Left lobe of liver (tissue), 2 donors: ENCODE data around the gene EXOC6. TPM values are rescaled to one million over a fixed set of nuclear protein-coding genes. Genes with fewer than 3 reads are reported as not detected.
"Not testable (repeated sequence)": the region's sequence is repeated elsewhere in the genome, so short reads cannot be mapped to it uniquely, and the experiment has no call there.

ENCODE experiments used
- ATAC-seq: fragments of 200-7000 bp; cut with Tn5 transposase; one replicate; pipeline ENCODE4 v1.9.1; 2020; ENCODE audit warnings: mild to moderate bottlenecking, moderate library complexity
- DNase-seq: peaks from one replicate; pipeline ENCODE4 v3.0.0-alpha.2; 2020; ENCODE audit warnings: low spot score
- total RNA-seq: library from RNA; stranded (reverse); gene quantifications from one replicate; pipeline ENCODE4 v1.2.1, GENCODE V29; 2021
- donor health status: DM: no; HTN: no; CAD: no; lungs with moderate emphysema.
- donor health status: DM: no; HTN: yes; CAD: no.

The EXOC6 gene
- total RNA-seq, 1 donor from 2014 or later, result 4.9 TPM

DNA sequence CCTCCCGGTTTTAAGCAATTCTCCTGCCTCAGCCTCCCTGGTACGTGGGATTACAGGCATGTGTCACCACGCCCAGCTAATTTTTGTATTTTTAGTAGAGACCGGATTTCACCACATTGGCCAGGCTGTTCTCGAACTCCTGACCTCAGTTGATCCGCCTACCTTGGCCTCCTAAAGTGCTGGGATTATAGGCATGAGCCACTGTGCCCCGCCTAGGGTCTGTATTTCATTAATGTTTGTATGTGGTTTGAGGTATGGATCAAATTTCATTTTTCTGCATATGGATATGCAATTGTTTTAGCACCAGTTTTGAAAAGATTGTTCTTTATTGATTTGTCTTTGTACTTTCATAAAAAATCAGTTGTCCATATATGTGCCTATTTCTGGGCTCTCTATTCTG lies 251.3 kb downstream of the EXOC6 start:
- DNase-seq, result no peak
- no peak for ATAC-seq

DNA sequence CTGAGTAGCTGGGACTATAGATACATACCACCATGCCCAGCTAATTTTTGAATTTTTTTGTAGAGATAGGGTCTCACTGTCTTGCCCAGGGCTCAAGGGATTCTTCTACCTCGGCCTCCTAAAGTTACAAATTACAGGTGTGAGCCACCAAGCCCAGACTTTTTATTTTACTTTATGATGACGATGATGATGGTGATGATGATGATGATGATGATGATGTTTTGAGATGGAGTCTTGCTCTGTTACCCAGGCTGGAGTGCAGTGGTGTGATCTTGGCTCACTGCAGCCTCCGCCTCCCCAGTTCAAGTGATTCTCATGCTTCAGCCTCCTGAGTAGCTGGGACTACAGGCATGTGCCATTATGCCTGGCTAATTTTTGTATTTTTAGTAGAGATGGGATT lies 252.8 kb downstream of the EXOC6 start:
- ATAC-seq, DNase-seq: not testable (repeated sequence)

DNA sequence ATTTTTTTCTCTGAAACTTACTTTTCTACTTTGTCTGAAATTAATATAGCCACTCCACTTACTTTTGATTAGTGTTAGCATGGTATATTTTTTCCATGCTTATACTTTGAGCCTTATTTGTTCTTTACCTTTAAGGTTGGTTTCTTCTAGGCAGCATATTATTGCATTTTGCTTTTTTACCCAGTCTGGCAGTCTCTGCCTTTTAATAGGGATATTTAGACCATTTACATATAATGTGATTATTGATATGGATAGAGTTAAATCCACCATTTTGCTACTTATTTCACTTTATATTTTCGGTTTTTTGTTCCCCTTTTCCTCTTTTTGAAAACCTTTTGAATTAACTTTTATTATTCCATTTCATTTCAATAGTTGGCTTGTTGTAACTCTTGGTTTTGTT lies 255.6 kb downstream of the EXOC6 start:
- ATAC-seq (no peak), DNase-seq (no peak)

DNA sequence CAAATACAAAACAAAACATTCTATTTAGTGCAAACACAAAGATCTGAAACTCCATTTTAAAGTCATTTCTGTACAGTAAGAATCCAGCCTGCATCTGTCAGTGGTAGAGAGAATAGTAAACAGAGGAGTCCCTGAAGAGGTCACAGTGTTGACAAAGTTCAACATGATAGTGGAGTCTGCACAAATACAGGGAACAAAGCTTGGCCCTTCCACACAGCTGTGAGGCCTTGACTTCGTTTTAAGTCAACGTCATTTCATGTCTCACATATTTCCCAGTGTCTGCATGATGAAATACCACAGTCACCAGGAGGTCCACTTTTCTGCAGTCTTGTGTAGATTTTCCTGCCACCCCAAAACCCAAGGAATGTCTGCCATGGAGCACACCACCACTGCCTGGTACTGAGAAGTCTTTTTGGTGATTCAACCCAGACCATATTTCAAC lies 258.3 kb downstream of the EXOC6 start:
- no peak for DNase-seq
- ATAC-seq, result peak; percentile 98

Other genes starting within 250 kb of the EXOC6 start
- gene HHEX, start 158.6 kb upstream of the EXOC6 start, total RNA-seq, result 47.4 TPM
- 0.08 TPM for gene CYP26C1, start 212.3 kb downstream of the EXOC6 start, total RNA-seq
- gene CYP26A1, start 225.4 kb downstream of the EXOC6 start, total RNA-seq, result 16.2 TPM